CD14-positive monocyte (primary cell): ENCODE results near the gene ICE1. TPM values are rescaled to one million over a fixed set of nuclear protein-coding genes. Genes with fewer than 3 reads are reported as not detected.

Experiments
- DNase-seq, 3 donors: peaks; one replicate each; pipeline ENCODE4 v3.0.0-alpha.2; 2011 to 2022
- H2AFZ ChIP-seq: 2 replicates; pipeline ENCODE4 v1.6.0; 2012; ENCODE audit warnings: mild to moderate bottlenecking, low read depth, low read length, inconsistent platforms; ENCODE audit not compliant: insufficient read depth, poor library complexity, severe bottlenecking
- H3K27ac ChIP-seq, 2 donors: 1 replicate in 1 of 2; 2 replicates in 1 of 2; pipeline ENCODE4 v1.5.1; 2012 to 2013; ENCODE audit warnings: low read length in 2 of 2, control low read depth in 1 of 2, inconsistent platforms in 1 of 2, low read depth in 1 of 2, mild to moderate bottlenecking in 1 of 2
- H3K27me3 ChIP-seq, 2 donors: one replicate each; pipeline versions ENCODE4 v1.6.0 to v1.6.1; 2011 to 2013; ENCODE audit warnings: low read length in 2 of 2; ENCODE audit not compliant: control insufficient read depth in 2 of 2, insufficient read depth in 2 of 2
- H3K36me3 ChIP-seq, 2 donors: replicated peaks in 1 of 2; 1 replicate in 1 of 2; 2 replicates in 1 of 2; pipeline versions ENCODE4 v1.5.1 to v1.6.1; 2012 to 2013; ENCODE audit warnings: low read length in 2 of 2, control low read depth in 1 of 2, inconsistent platforms in 1 of 2, mild to moderate bottlenecking in 1 of 2; ENCODE audit not compliant: insufficient read depth in 2 of 2, control insufficient read depth in 1 of 2
- H3K4me1 ChIP-seq, 2 donors: 1 replicate in 1 of 2; 2 replicates in 1 of 2; pipeline versions ENCODE4 v1.5.1 to v1.6.1; 2012 to 2013; ENCODE audit warnings: low read length in 2 of 2, control low read depth in 1 of 2, inconsistent platforms in 1 of 2, mild to moderate bottlenecking in 1 of 2, moderate library complexity in 1 of 2; ENCODE audit not compliant: insufficient read depth in 2 of 2, control insufficient read depth in 1 of 2
- H3K4me2 ChIP-seq: replicated peaks from 2 replicates; pipeline ENCODE3; 2012; ENCODE audit warnings: low read length, moderate library complexity, mild to moderate bottlenecking; ENCODE audit not compliant: poor library complexity, severe bottlenecking; ENCODE audit errors: extremely low read depth
- H3K4me3 ChIP-seq, 3 experiments: fragments of 200-600 bp in 1 of 3; sonication (generic) in 1 of 3; replicated peaks in 1 of 3; 1 replicate in 2 of 3; 2 replicates in 1 of 3; pipeline ENCODE4 v1.5.1; 2011 to 2013; ENCODE audit warnings: low read length in 3 of 3, mild to moderate bottlenecking in 3 of 3, control low read depth in 2 of 3, low read depth in 2 of 3, inconsistent platforms in 1 of 3, moderate library complexity in 1 of 3
- H3K79me2 ChIP-seq: 2 replicates; pipeline ENCODE4 v1.6.0; 2012; ENCODE audit warnings: mild to moderate bottlenecking, control low read depth, inconsistent platforms, low read length, moderate library complexity; ENCODE audit not compliant: insufficient read depth
- H3K9ac ChIP-seq: 2 replicates; pipeline ENCODE4 v1.6.0; 2017; ENCODE audit warnings: low read length, mild to moderate bottlenecking; ENCODE audit not compliant: insufficient read depth, poor library complexity, severe bottlenecking
- H3K9me3 ChIP-seq, 2 donors: replicated peaks in 1 of 2; 1 replicate in 1 of 2; 2 replicates in 1 of 2; pipeline versions ENCODE4 v1.5.1 to v1.6.1; 2012 to 2013; ENCODE audit warnings: low read length in 2 of 2, control low read depth in 1 of 2; ENCODE audit not compliant: control insufficient read depth in 1 of 2, insufficient read depth in 1 of 2
- H4K20me1 ChIP-seq: 2 replicates; pipeline ENCODE4 v1.6.0; 2012; ENCODE audit warnings: mild to moderate bottlenecking, low read length, control low read depth, moderate library complexity; ENCODE audit not compliant: insufficient read depth
- H3K27ac Mint-ChIP-seq, 7 donors: one replicate each; pipeline ENCODE4 v1.8.0; 2020; ENCODE audit warnings: mild to moderate bottlenecking in 7 of 7, mixed read lengths in 7 of 7, moderate library complexity in 6 of 7, inconsistent platforms in 2 of 7
- H3K27me3 Mint-ChIP-seq, 3 donors: one replicate each; pipeline ENCODE4 v1.8.0; 2021 to 2022; ENCODE audit warnings: low read depth in 3 of 3, mild to moderate bottlenecking in 3 of 3, mixed read lengths in 3 of 3, moderate library complexity in 3 of 3, inconsistent platforms in 1 of 3
- H3K36me3 Mint-ChIP-seq, 2 donors: one replicate each; pipeline ENCODE4 v1.8.0; 2020; ENCODE audit warnings: mixed read lengths in 2 of 2, inconsistent platforms in 1 of 2, mild to moderate bottlenecking in 1 of 2
- H3K4me1 Mint-ChIP-seq: one replicate; pipeline ENCODE4 v1.8.0; 2020; ENCODE audit warnings: mild to moderate bottlenecking, mixed read lengths
- H3K4me3 Mint-ChIP-seq, 2 donors: one replicate each; pipeline ENCODE4 v1.8.0; 2020; ENCODE audit warnings: mild to moderate bottlenecking in 2 of 2, mixed read lengths in 2 of 2, moderate library complexity in 1 of 2
- H3K9me3 Mint-ChIP-seq, 7 donors: one replicate each; pipeline ENCODE4 v1.8.0; 2020 to 2022; ENCODE audit warnings: mixed read lengths in 7 of 7, mild to moderate bottlenecking in 6 of 7, moderate library complexity in 6 of 7, inconsistent platforms in 2 of 7
- CTCF ChIP-seq: fragments of 200-600 bp; IDR thresholded peaks from one replicate; pipeline ENCODE4 v1.8.0; 2022; ENCODE audit warnings: antibody characterized with exemption, mild to moderate bottlenecking
- WGBS: methylation state at CpG from one replicate; pipeline ENCODE4 v1.1.5; 2013; ENCODE audit warnings: missing lambda C conversion rate; ENCODE audit not compliant: insufficient coverage; 5-methylcytosine and 5-hydroxymethylcytosine counted together
- intact Hi-C, 2 donors: fragments of 100-400 bp; cut with micrococcal nuclease; formaldehyde crosslinking; loops; one replicate each; pipeline versions ENCODE4 v1.15.0 to v1.15.1; 2023
- polyA plus RNA-seq, 3 donors: library from polyadenylated mRNA; depleted of rRNA in 1 of 3; unstranded in 2 of 3; stranded (reverse) in 1 of 3; fragments of 300-500 nt in 2 of 3; fragments of >200 nt in 1 of 3; fragmentation: Illumina TruSeq in 2 of 3; gene quantifications; 1 replicate in 2 of 3; 2 replicates in 1 of 3; pipeline ENCODE4 v1.2.3, GENCODE V29; 2012 to 2021

The ICE1 gene
- polyA plus RNA-seq, 3 donors: 2.4 to 8.2 (median 6.4) TPM

- Mint-ChIP-seq H3K27me3 (peaks cover 0 to 5% (median 3%) of the 10 kb centered on the region in 3 donors), H3K9me3 (no peaks in the 10 kb centered on the region), H3K4me1 (peaks cover 19% of the 10 kb centered on the region), H3K27ac (peak overlapping the region in 2 of 7 donors; percentile 62 to 86), H3K4me3 (no peak overlapping the region), H3K36me3 (peaks cover 2 to 4% of the 10 kb centered on the region in 2 donors)
- WGBS: 60% methylated on average over 2 of the region's 7 CpGs
- H4K20me1 ChIP-seq: peaks cover 50% of the 10 kb centered on the region
- no peaks in the 10 kb centered on the region for H3K9me3 ChIP-seq
- peak overlapping the region; percentile 84 for H2AFZ ChIP-seq
- no peaks in the 10 kb centered on the region for H3K27me3 ChIP-seq
- no peak for DNase-seq
- H3K79me2 ChIP-seq: peaks cover 59% of the 10 kb centered on the region
- peaks cover 0 to 15% of the 10 kb centered on the region in 2 donors for H3K36me3 ChIP-seq
- intact Hi-C loops: loop anchor here (2.0 to 10.0 kb wide), 4 partner anchors 1209 to 1291 kb away; partner anchors contain the start of genes NSUN2 (in 2 of the 2), SRD5A1 (in 2 of the 2) and TENT4A (in 1 of the 2)
- peak overlapping the region in 1 of 2 donors; percentile 94 for H3K27ac ChIP-seq
- H3K4me3 ChIP-seq: peak overlapping the region; percentile 48 to 89 (median 62)
- no peak for TF ChIP-seq CTCF
- peaks cover 22 to 34% of the 10 kb centered on the region in 2 donors for H3K4me1 ChIP-seq
- peak overlapping the region; percentile 93 for H3K4me2 ChIP-seq
- peak overlapping the region; percentile 87 for H3K9ac ChIP-seq
These were observed 1.1 kb downstream of the ICE1 start for GRCh38 chr5:5423586-5423985.

- H3K4me1 ChIP-seq: peaks cover 22 to 34% of the 10 kb centered on the region in 2 donors
- no peak for TF ChIP-seq CTCF
- DNase-seq: no peak
- Mint-ChIP-seq H3K9me3 (no peaks in the 10 kb centered on the region), H3K36me3 (peaks cover 4% of the 10 kb centered on the region in 2 donors), H3K27ac (no peak overlapping the region), H3K4me3 (no peak overlapping the region), H3K27me3 (peaks cover 0 to 5% (median 3%) of the 10 kb centered on the region in 3 donors), H3K4me1 (peaks cover 16% of the 10 kb centered on the region)
- peaks cover 70% of the 10 kb centered on the region for H3K79me2 ChIP-seq
- intact Hi-C loops: loop anchor here (5.0 to 10.0 kb wide), 3 partner anchors 1208 to 1288 kb away; partner anchors contain the start of genes NSUN2 (in 2 of the 2), SRD5A1 (in 2 of the 2) and TENT4A (in 1 of the 2)
- peaks cover 0 to 21% of the 10 kb centered on the region in 2 donors for H3K36me3 ChIP-seq
- H3K4me2 ChIP-seq: no peak overlapping the region
- H4K20me1 ChIP-seq: peaks cover 62% of the 10 kb centered on the region
- no peaks in the 10 kb centered on the region for H3K9me3 ChIP-seq
- 100% methylated on average over 2 of the region's 2 CpGs for WGBS
- no peak overlapping the region for H3K9ac ChIP-seq
- H3K27me3 ChIP-seq: no peaks in the 10 kb centered on the region
- H3K4me3 ChIP-seq: no peak overlapping the region
- no peak overlapping the region for H3K27ac ChIP-seq
- H2AFZ ChIP-seq: no peak overlapping the region
These were observed 2.3 kb downstream of the ICE1 start for GRCh38 chr5:5424736-5425135.
